ENCODE results near the gene PDE4A.

PDE4A gene

DNA sequence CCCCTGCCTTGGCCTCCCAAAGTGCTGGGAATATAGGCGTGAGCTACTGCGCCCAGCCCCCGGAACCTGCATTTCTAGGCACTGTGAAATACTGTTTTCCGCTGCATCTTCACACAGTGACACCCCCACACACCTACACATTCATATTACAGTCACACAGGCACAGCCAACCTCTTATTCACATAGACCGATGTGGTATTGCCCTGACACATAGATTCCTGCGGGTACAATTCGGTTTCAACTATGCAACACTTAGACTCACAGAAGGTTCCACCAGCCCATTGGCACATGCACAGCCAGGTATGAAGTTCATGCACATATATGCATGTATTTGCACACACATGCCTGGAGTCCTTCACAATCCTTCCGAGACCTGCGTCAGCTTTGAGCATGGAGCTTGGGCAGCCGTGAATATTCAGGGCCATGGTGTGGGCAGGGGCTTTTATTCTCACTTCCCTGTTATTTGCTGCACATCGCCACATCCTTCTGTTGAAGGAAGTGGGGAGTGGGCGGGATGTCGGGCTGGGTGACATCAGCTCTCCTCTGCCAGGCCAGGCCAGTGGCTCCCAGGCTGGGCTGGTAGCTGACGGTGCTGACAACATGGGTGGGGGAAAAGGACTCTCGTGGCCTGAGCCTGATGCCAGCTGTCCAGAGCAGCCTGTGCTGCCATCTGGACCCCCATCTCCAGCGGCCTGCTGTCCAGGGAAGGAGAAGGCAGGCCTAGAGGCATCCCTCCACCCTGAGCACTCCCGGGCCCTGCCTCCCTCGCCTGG is 11.6 kb upstream of the PDE4A start:
- TF ChIP-seq, protein P1, sequence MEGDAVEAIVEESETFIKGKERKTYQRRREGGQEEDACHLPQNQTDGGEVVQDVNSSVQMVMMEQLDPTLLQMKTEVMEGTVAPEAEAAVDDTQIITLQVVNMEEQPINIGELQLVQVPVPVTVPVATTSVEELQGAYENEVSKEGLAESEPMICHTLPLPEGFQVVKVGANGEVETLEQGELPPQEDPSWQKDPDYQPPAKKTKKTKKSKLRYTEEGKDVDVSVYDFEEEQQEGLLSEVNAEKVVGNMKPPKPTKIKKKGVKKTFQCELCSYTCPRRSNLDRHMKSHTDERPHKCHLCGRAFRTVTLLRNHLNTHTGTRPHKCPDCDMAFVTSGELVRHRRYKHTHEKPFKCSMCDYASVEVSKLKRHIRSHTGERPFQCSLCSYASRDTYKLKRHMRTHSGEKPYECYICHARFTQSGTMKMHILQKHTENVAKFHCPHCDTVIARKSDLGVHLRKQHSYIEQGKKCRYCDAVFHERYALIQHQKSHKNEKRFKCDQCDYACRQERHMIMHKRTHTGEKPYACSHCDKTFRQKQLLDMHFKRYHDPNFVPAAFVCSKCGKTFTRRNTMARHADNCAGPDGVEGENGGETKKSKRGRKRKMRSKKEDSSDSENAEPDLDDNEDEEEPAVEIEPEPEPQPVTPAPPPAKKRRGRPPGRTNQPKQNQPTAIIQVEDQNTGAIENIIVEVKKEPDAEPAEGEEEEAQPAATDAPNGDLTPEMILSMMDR (IDR thresholded peaks at IDR 0.05) = no peak

DNA sequence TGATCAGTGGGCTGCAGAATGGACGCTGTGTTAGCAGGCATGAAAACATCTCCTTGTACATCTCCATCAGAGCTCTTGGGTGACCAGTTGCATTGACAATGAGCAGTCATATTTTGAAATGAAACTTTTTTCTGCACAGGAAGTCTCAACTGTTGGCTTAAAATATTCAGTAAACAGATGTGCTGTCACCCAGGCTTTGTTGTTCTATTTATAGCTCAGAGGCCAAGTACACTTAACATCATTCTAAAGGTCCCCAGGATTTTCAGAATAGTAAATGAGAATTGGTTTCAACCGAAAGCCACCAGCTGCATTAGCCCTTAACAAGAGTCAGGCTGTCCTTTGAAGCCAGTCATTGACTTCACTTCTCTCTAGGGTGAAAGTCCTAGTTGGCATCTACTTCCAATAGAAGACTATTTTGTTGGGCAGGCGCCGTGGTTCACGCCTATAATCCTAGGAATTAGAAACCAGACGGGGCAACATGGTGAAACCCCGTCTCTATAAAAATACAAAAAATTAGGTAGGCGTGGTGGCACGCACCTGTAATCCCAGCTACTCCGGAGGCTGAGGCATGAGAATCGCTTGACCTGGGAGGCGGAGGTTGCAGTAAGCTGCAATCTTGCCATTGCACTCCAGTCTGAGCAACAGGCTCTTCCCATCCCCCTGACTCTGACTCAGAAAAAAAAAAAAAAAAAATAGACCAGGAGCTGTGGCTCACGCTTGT is 7.9 kb upstream of the PDE4A start:
- TF ChIP-seq, protein P1 (IDR thresholded peaks at IDR 0.05) = no peak

DNA sequence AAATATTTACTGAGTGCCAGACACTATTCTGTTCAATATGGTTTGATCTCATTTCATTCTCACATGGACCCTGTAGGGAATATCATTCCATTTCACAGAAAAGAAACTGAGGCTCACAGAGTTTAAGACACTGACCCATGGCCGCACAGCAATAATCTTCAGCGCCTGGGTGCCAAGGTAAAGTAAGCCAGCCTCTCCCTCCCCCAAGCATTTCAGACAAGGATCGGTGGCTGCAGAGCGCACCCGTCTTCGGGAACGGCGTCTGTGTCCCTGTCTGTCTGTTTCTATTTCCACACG is 4.3 kb upstream of the PDE4A start:
- TF ChIP-seq, protein P1 (IDR thresholded peaks at IDR 0.05) = no peak

DNA sequence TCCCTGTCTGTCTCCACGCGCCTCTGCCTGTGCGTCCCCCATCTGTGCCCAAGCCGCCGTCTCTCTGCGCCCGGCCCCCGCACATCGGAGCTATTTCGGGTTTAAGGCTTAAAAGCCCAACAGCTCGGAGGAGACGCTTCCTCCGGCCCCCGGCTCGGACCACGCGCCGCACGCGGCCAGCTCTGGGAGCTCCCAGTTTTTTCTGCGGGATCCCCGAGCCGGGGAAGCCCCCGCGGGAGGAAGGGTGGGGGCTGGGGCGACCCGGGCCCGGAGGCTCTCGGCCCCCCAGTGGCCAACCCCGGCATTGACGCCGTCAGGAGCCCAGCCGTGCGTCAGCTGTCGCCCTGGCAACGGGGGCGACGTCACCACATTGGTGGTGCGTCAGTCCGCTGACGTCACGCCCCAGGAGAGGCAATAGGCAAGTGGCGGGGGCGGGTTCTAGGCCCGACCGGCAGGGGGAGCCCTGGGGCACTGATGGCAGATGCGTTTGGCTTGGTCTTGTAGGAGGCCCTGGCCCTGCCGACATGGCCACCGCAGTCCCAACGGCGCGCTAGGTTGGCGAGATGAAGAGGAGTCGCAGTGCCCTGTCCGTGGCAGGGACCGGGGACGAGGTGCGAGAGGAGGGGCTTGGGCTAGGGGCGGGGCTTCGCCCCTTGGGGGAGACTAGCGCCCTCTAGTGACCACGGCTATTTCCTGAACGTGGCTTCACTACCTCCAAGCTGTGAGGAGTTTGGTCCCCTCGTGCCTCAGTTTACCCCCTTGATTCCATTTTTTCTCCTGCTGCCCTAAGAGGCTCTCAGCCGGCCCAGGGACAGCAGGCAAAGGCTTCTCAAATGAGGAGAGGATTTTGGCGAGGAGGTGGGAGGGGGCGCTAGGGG is 3.7 kb upstream of the PDE4A start:
- TF ChIP-seq, protein P1 (IDR thresholded peaks at IDR 0.05) = peak; percentile 86

DNA sequence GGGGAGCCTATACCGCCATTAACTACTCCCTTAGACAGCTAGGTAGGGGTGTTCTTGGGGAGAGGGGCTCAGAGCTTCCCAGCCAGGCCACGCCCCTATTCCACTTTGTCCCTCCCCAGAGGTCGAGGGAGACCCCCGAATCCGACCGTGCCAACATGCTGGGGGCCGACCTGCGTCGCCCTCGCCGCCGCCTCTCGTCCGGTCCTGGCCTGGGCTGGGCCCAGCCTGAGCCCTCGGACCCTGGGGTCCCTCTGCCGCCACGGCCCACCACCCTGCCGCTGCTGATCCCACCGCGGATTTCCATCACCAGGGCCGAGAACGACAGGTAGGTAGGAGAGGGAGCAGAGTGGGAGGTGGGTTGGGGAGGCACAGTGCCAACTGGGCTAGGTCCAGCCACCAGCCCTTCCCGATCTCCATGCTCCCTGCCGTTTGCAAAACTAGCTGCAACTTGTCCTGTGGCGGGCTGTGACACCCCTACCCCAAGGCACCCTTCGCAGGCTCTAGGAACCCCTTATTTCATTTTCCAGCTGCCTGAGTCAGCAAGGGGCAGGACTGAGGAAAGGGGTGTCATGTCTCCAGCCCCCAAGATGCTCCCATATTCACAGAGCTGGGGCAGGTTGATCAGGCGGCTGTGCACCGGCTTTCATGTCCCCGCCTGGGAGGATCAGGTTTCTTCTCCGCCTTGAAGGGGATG is 2.6 kb upstream of the PDE4A start:
- TF ChIP-seq, protein P1 (IDR thresholded peaks at IDR 0.05) = no peak

DNA sequence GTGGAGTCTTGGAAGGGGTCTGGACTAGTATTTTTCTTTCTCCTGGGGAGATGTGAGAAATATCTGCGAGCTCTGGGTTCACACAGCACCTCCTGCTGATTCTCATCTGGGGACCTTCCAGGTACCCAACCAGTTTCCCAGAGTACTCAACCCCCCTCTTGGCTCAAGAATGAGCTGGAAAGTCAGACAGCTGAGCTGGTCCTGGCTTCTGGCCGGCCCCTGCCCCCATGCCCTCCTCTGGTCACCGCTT is 2.2 kb upstream of the PDE4A start:
- TF ChIP-seq, protein P1 (IDR thresholded peaks at IDR 0.05) = no peak

DNA sequence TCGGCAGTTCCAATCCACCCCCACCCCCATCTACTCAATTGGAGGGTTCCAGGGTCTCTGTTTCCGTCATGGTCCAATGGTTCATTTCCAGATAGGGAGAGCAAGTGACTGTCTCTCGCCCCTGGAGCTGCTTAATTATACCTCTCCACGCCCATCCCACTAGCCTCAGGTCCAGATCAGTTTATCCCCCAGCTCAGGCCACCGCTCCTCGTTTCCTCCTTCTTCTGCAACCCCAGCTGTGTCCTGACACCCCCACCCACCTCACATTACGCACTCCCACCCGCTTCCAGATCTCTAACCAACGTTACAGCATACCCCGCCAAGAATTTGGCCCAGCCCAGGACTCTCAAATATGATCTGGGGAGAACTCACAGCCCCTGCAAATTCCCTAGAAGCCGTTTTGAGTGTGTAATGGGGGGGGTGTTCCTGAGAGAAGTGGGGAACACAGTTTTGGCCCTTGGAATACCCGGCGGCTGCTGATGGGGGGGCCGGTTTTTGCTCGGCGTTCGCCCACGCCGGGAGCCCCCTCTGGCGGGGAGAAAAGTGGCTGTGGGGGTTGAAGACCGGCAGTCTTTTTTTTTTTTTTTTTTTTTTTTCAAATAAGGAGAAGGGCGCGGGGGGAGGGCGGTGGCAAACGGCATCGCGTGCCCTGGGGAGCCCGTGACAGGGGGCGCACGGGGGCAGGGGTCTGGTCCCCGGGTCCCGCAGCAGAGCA is 1.7 kb upstream of the PDE4A start:
- TF ChIP-seq, protein P1 (IDR thresholded peaks at IDR 0.05) = no peak
